ENCODE results near the gene BCOR.

BCOR gene

GRCh38 chrX:40083120-40083978, 14.4 kb downstream of the BCOR start:
- Histone ChIP-seq H4K20me1 (ENCODE audit: insufficient read depth, low read length, poor library complexity, severe bottlenecking) (peaks cover 85% of the 10 kb centered on the region), H3K4me1 (ENCODE audit: insufficient read depth, low read length, poor library complexity, severe bottlenecking) (peaks cover 15% of the 10 kb centered on the region), H3K4me2 (ENCODE audit: low read depth, low read length, poor library complexity, severe bottlenecking) (no peak overlapping the region), H3K9me2 (replicated peaks; ENCODE audit: low read depth, low read length) (no peaks in the 10 kb centered on the region), H3K79me2 (ENCODE audit: insufficient read depth, low read length) (peaks cover 99% of the 10 kb centered on the region), H3K9ac (ENCODE audit: low read depth, low read length, poor library complexity, severe bottlenecking) (no peak overlapping the region), H3F3A (ENCODE audit: low read depth) (no peaks in the 10 kb centered on the region), H3K36me3 (ENCODE audit: insufficient read depth, low read length) (peaks cover 33% of the 10 kb centered on the region; the same call in 1 of the 2 replicates), H3K4me3 (ENCODE audit: low read length, poor library complexity, severe bottlenecking) (no peak overlapping the region), H3K9me3 (ENCODE audit: insufficient read depth, low read depth, low read length) (no peaks in the 10 kb centered on the region), H2AFZ (ENCODE audit: low read length) (no peak overlapping the region), H3K27me3 (ENCODE audit: insufficient read depth, low read length, poor library complexity, severe bottlenecking) (no peaks in the 10 kb centered on the region)
- TF ChIP-seq EZH2phosphoT487 (IDR thresholded peaks at IDR 0.05; ENCODE audit: borderline replicate concordance): no peak
- TF ChIP-seq, protein P1, sequence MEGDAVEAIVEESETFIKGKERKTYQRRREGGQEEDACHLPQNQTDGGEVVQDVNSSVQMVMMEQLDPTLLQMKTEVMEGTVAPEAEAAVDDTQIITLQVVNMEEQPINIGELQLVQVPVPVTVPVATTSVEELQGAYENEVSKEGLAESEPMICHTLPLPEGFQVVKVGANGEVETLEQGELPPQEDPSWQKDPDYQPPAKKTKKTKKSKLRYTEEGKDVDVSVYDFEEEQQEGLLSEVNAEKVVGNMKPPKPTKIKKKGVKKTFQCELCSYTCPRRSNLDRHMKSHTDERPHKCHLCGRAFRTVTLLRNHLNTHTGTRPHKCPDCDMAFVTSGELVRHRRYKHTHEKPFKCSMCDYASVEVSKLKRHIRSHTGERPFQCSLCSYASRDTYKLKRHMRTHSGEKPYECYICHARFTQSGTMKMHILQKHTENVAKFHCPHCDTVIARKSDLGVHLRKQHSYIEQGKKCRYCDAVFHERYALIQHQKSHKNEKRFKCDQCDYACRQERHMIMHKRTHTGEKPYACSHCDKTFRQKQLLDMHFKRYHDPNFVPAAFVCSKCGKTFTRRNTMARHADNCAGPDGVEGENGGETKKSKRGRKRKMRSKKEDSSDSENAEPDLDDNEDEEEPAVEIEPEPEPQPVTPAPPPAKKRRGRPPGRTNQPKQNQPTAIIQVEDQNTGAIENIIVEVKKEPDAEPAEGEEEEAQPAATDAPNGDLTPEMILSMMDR (conservative IDR thresholded peaks at IDR 0.05; ENCODE audit: low read length): no peak

GRCh38 chrX:40082447-40083119, 15.2 kb downstream of the BCOR start:
- TF ChIP-seq, protein P1 (conservative IDR thresholded peaks at IDR 0.05; ENCODE audit: low read length): no peak
- no peak for TF ChIP-seq EZH2phosphoT487 (IDR thresholded peaks at IDR 0.05; ENCODE audit: borderline replicate concordance)
- Histone ChIP-seq H3K9me2 (replicated peaks; ENCODE audit: low read depth, low read length) (no peaks in the 10 kb centered on the region), H4K20me1 (ENCODE audit: insufficient read depth, low read length, poor library complexity, severe bottlenecking) (peaks cover 79% of the 10 kb centered on the region), H3K36me3 (ENCODE audit: insufficient read depth, low read length) (peaks cover 39% of the 10 kb centered on the region; the same call in 1 of the 2 replicates), H3K4me1 (ENCODE audit: insufficient read depth, low read length, poor library complexity, severe bottlenecking) (peaks cover 7% of the 10 kb centered on the region), H3K4me3 (ENCODE audit: low read length, poor library complexity, severe bottlenecking) (no peak overlapping the region), H3K27me3 (ENCODE audit: insufficient read depth, low read length, poor library complexity, severe bottlenecking) (no peaks in the 10 kb centered on the region), H3K9me3 (ENCODE audit: insufficient read depth, low read depth, low read length) (no peaks in the 10 kb centered on the region), H3F3A (ENCODE audit: low read depth) (no peaks in the 10 kb centered on the region), H3K4me2 (ENCODE audit: low read depth, low read length, poor library complexity, severe bottlenecking) (no peak overlapping the region), H3K79me2 (ENCODE audit: insufficient read depth, low read length) (peaks cover 99% of the 10 kb centered on the region), H3K9ac (ENCODE audit: low read depth, low read length, poor library complexity, severe bottlenecking) (no peak overlapping the region), H2AFZ (ENCODE audit: low read length) (no peak overlapping the region)

DNA sequence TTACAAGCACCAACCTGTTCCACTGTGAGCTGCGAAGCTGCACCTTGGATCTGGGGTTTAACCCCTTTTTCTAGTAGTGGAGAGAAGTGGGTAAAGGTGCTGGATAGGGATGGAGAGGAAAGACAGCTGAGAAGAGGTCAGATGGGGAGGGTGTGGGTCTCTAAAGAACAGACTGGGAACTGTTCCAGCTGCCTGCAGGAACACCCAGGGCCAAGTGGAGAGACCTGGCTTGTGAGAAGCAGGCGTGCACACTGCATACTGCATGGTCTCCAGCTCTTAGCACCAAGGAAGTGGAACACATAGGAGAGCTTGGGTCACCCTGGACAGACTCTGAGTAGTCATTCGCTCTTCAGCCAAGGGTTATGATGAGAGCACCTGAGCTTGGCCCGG, 16.1 kb downstream of the BCOR start:
- no peaks in the 10 kb centered on the region for H3K9me3 ChIP-seq (ENCODE audit: insufficient read depth, low read depth, low read length)
- no peak for TF ChIP-seq EZH2phosphoT487 (IDR thresholded peaks at IDR 0.05; ENCODE audit: borderline replicate concordance)
- TF ChIP-seq, protein P1 (conservative IDR thresholded peaks at IDR 0.05; ENCODE audit: low read length): no peak
- H3K4me3 ChIP-seq (ENCODE audit: low read length, poor library complexity, severe bottlenecking): no peak overlapping the region
- no peaks in the 10 kb centered on the region for H3F3A ChIP-seq (ENCODE audit: low read depth)
- peaks cover 6% of the 10 kb centered on the region for H3K4me1 ChIP-seq (ENCODE audit: insufficient read depth, low read length, poor library complexity, severe bottlenecking)
- no peak overlapping the region for H3K9ac ChIP-seq (ENCODE audit: low read depth, low read length, poor library complexity, severe bottlenecking)
- H3K27me3 ChIP-seq (ENCODE audit: insufficient read depth, low read length, poor library complexity, severe bottlenecking): no peaks in the 10 kb centered on the region
- H3K36me3 ChIP-seq (ENCODE audit: insufficient read depth, low read length): peaks cover 43% of the 10 kb centered on the region; the same call in 1 of the 2 replicates
- peaks cover 99% of the 10 kb centered on the region for H3K79me2 ChIP-seq (ENCODE audit: insufficient read depth, low read length)
- no peak overlapping the region for H2AFZ ChIP-seq (ENCODE audit: low read length)
- peaks cover 78% of the 10 kb centered on the region for H4K20me1 ChIP-seq (ENCODE audit: insufficient read depth, low read length, poor library complexity, severe bottlenecking)
- no peaks in the 10 kb centered on the region for H3K9me2 ChIP-seq (replicated peaks; ENCODE audit: low read depth, low read length)
- H3K4me2 ChIP-seq (ENCODE audit: low read depth, low read length, poor library complexity, severe bottlenecking): no peak overlapping the region
